Smooth muscle cell (in vitro differentiated cells): Measurements from ENCODE around the gene MISP3. TPM values are rescaled to one million over a fixed set of nuclear protein-coding genes. Genes with fewer than 3 reads are reported as not detected.

Experiments
- DNase-seq: peaks from one replicate; lab custom pipeline; 2025; ENCODE audit not compliant: unreplicated experiment; lab: John Stamatoyannopoulos, UW
- H2AFZ ChIP-seq: fragments of 200-600 bp; sonication (generic); 2 replicates; pipeline ENCODE4 v1.6.0; 2016; ENCODE audit warnings: antibody characterized with exemption, low read depth, mild to moderate bottlenecking
- H3F3A ChIP-seq: fragments of 200-600 bp; sonication (generic); 2 replicates; pipeline ENCODE4 v1.6.0; 2017; ENCODE audit warnings: antibody characterized with exemption, low read depth
- H3K27ac ChIP-seq: fragments of 200-600 bp; sonication (generic); 2 replicates; pipeline ENCODE4 v1.5.1; 2016; ENCODE audit warnings: low read depth, mild to moderate bottlenecking
- H3K27me3 ChIP-seq: fragments of 200-600 bp; sonication (generic); 2 replicates; pipeline ENCODE4 v1.6.1; 2016; ENCODE audit warnings: low read depth, mild to moderate bottlenecking
- H3K36me3 ChIP-seq: fragments of 200-600 bp; sonication (generic); 2 replicates; pipeline ENCODE4 v1.5.1; 2016; ENCODE audit warnings: low read depth
- H3K4me1 ChIP-seq: fragments of 200-600 bp; sonication (generic); 2 replicates; pipeline ENCODE4 v1.5.1; 2016; ENCODE audit warnings: low read depth
- H3K4me2 ChIP-seq: fragments of 200-600 bp; sonication (generic); 2 replicates; pipeline ENCODE4 v1.6.0; 2016; ENCODE audit warnings: mild to moderate bottlenecking
- H3K4me3 ChIP-seq: fragments of 200-600 bp; sonication (generic); 2 replicates; pipeline ENCODE4 v1.5.1; 2016; ENCODE audit warnings: mild to moderate bottlenecking
- H3K79me2 ChIP-seq: fragments of 200-600 bp; sonication (generic); 2 replicates; pipeline ENCODE4 v1.6.0; 2016; ENCODE audit warnings: low read depth, mild to moderate bottlenecking
- H3K9ac ChIP-seq: fragments of 200-600 bp; sonication (generic); 2 replicates; pipeline ENCODE4 v1.6.0; 2016; ENCODE audit warnings: low read depth
- H3K9me3 ChIP-seq: fragments of 200-600 bp; sonication (generic); replicated peaks from 2 replicates; pipeline ENCODE4 v1.5.1; 2016; ENCODE audit warnings: low read depth
- H4K20me1 ChIP-seq: fragments of 200-600 bp; sonication (generic); 2 replicates; pipeline ENCODE4 v1.6.0; 2016; ENCODE audit warnings: low read depth
- WGBS: methylation state at CpG from one replicate; pipeline ENCODE4 v1.1.7; 2016; ENCODE audit warnings: low lambda C conversion rate; 5-methylcytosine and 5-hydroxymethylcytosine counted together
- polyA plus RNA-seq: library from polyadenylated mRNA; unstranded; fragments of >200 nt; fragmentation: Nextera tagmentation; extraction: Ambion mirVana; gene quantifications from 2 replicates; pipeline ENCODE4 v1.2.1, GENCODE V29; 2016
- total RNA-seq: library from RNA; depleted of rRNA; stranded (reverse); fragments of >200 nt; gene quantifications from 2 replicates; pipeline ENCODE4 v1.2.3, GENCODE V29; 2014
- TF ChIP-seq, protein P1 (sequence below): fragments of 200-600 bp; sonication (generic); IDR thresholded peaks from 2 replicates; pipeline ENCODE4 v1.5.1; 2017; ENCODE audit warnings: borderline replicate concordance, mild to moderate bottlenecking, antibody characterized with exemption; ENCODE audit not compliant: insufficient read depth, poor library complexity, severe bottlenecking

The MISP3 gene
- total and polyA plus RNA-seq, 2 experiments from 2014 or later = 0.61 to 2.4 TPM

DNA sequence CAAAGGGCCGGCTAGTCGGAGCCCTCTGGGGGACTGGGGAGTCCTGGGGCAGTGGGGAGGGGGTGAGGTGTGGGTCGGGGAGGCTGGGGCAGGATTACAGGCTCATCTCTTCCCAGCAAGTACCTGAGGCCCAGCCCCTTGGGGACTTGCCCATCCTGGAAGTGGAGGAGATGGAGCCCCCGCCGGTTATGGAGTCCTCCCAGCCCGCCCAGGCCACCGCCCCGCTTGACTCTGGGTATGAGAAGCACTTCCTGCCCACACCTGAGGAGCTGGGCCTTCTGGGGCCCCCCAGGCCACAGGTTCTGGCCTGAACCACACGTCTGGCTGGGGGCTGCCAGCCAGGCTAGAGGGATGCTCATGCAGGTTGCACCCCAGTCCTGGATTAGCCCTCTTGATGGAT, 20.6 kb upstream of the MISP3 start:
- Histone ChIP-seq H3K4me3 (no peak overlapping the region), H2AFZ (no peak overlapping the region), H3K27me3 (no peaks in the 10 kb centered on the region), H4K20me1 (no peaks in the 10 kb centered on the region), H3K27ac (no peak overlapping the region), H3K9ac (no peak overlapping the region), H3K79me2 (no peaks in the 10 kb centered on the region), H3F3A (no peaks in the 10 kb centered on the region), H3K4me2 (no peak overlapping the region), H3K4me1 (no peaks in the 10 kb centered on the region), H3K9me3 (no peaks in the 10 kb centered on the region), H3K36me3 (no peaks in the 10 kb centered on the region)
- TF ChIP-seq, protein P1, sequence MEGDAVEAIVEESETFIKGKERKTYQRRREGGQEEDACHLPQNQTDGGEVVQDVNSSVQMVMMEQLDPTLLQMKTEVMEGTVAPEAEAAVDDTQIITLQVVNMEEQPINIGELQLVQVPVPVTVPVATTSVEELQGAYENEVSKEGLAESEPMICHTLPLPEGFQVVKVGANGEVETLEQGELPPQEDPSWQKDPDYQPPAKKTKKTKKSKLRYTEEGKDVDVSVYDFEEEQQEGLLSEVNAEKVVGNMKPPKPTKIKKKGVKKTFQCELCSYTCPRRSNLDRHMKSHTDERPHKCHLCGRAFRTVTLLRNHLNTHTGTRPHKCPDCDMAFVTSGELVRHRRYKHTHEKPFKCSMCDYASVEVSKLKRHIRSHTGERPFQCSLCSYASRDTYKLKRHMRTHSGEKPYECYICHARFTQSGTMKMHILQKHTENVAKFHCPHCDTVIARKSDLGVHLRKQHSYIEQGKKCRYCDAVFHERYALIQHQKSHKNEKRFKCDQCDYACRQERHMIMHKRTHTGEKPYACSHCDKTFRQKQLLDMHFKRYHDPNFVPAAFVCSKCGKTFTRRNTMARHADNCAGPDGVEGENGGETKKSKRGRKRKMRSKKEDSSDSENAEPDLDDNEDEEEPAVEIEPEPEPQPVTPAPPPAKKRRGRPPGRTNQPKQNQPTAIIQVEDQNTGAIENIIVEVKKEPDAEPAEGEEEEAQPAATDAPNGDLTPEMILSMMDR = no peak
- no peak for DNase-seq
- 91% methylated on average over 6 of the region's 9 CpGs for WGBS

DNA sequence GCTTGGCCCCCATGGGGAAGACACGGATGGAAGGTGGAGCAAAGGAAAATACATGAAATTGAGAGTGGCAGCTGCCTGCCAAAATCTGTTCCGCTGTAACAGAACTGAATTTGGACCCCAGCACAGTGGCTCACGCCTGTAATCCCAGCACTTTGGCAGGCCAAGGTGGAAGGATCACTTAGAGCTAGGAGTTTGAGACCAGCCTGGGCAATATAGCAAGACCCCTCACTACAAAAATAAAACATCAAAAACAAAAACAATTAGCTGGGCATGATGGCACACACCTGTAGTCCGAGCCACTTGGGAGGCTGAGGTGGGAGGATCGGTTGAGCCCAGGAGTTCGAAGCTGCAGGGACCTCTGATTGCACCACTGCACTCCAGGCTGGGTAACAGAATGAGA, 20.1 kb upstream of the MISP3 start:
- TF ChIP-seq, protein P1 = no peak
- Histone ChIP-seq H2AFZ (no peak overlapping the region), H4K20me1 (no peaks in the 10 kb centered on the region), H3K27me3 (no peaks in the 10 kb centered on the region), H3K9ac (no peak overlapping the region), H3F3A (no peaks in the 10 kb centered on the region), H3K9me3 (no peaks in the 10 kb centered on the region), H3K36me3 (no peaks in the 10 kb centered on the region), H3K4me1 (no peaks in the 10 kb centered on the region), H3K79me2 (no peaks in the 10 kb centered on the region), H3K4me2 (no peak overlapping the region), H3K27ac (no peak overlapping the region), H3K4me3 (no peak overlapping the region)
- 97% methylated on average over 6 of the region's 6 CpGs for WGBS
- DNase-seq = no peak

DNA sequence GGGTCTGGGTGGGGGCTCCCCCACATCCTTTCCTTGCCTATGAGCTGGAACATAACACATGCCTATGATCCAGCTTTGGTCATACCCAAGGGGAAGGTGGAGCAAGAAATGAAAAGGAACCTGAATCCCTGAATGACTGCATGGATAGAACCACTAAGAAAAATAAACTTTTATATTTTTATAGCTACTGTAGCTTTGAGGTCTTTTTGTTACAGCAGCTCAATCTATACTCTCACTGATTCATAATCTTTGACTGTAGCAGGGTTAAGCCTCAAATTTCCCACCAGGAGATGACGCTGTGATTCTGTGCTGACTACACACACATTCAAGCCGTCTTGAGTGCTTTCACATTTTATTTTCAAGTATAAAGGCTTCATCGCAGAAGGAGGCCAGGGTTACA, 19.6 kb upstream of the MISP3 start:
- no peaks in the 10 kb centered on the region for H3K4me1 ChIP-seq
- no peak overlapping the region for H3K4me3 ChIP-seq
- WGBS = 88% methylated on average over 3 of the region's 3 CpGs
- no peak overlapping the region for H3K9ac ChIP-seq
- no peak overlapping the region for H3K4me2 ChIP-seq
- H4K20me1 ChIP-seq = no peaks in the 10 kb centered on the region
- H3K9me3 ChIP-seq = no peaks in the 10 kb centered on the region
- no peaks in the 10 kb centered on the region for H3K36me3 ChIP-seq
- H2AFZ ChIP-seq = no peak overlapping the region
- TF ChIP-seq, protein P1 = no peak
- H3K27me3 ChIP-seq = no peaks in the 10 kb centered on the region
- H3F3A ChIP-seq = no peaks in the 10 kb centered on the region
- H3K27ac ChIP-seq = no peak overlapping the region
- H3K79me2 ChIP-seq = no peaks in the 10 kb centered on the region
- DNase-seq = no peak

DNA sequence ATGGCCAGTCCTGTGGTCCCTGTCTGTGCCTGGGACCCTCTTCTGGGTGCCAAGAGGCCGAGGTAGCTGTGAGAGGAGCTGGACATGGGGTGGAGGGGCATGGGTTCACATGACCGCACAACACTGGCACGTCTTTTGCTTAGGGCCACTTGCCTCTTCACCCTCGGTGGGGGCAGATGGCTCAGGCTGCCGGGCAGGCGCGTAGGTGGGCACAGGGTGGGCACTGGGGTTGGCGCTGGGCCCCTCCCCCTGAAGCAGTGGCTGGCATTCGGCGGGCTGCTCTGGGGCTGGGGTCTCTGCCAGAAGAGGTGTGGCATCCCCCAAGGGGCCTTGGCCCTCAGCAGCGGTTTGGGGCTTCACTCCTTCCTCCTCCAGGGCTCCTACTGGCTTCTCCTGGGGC, 19.1 kb upstream of the MISP3 start:
- Histone ChIP-seq H3K4me1 (no peaks in the 10 kb centered on the region), H3K27me3 (peaks cover 3% of the 10 kb centered on the region), H3K4me2 (no peak overlapping the region), H3K9ac (no peak overlapping the region), H3F3A (no peaks in the 10 kb centered on the region), H3K27ac (no peak overlapping the region), H3K4me3 (no peak overlapping the region), H3K36me3 (no peaks in the 10 kb centered on the region), H3K79me2 (no peaks in the 10 kb centered on the region), H2AFZ (no peak overlapping the region), H4K20me1 (no peaks in the 10 kb centered on the region), H3K9me3 (no peaks in the 10 kb centered on the region)
- TF ChIP-seq, protein P1 = no peak
- 100% methylated on average over 11 of the region's 11 CpGs for WGBS
- DNase-seq = no peak
